SU-DHL-6 (cell line): Measurements from ENCODE around the gene UPF2.
A peak's percentile ranks its signal among the peaks of the same experiment; 100 is the strongest.

Experiments
- H2AFZ ChIP-seq: fragments of 200-600 bp; sonication (generic); 2 replicates; pipeline ENCODE4 v1.6.1; 2014; ENCODE audit warnings: low read depth, mild to moderate bottlenecking, moderate library complexity, mixed read lengths, antibody characterized with exemption, low read length; ENCODE audit not compliant: severe bottlenecking
- H3F3A ChIP-seq: fragments of 200-600 bp; shearing (Covaris generic); 2 replicates; pipeline ENCODE4 v1.6.0; 2016; ENCODE audit warnings: antibody characterized with exemption, mild to moderate bottlenecking; ENCODE audit not compliant: insufficient read depth
- H3K27ac ChIP-seq: fragments of 200-600 bp; sonication (generic); 2 replicates; pipeline ENCODE4 v1.5.1; 2016; ENCODE audit warnings: low read depth, mild to moderate bottlenecking, low read length, moderate library complexity, mixed read lengths
- H3K27me3 ChIP-seq: fragments of 200-600 bp; sonication (generic), shearing (Covaris generic); 2 replicates; pipeline ENCODE4 v1.6.0; 2014; ENCODE audit warnings: mild to moderate bottlenecking, low read length
- H3K36me3 ChIP-seq: fragments of 200-600 bp; sonication (generic); 2 replicates; pipeline ENCODE4 v1.6.1; 2014; ENCODE audit warnings: mild to moderate bottlenecking, low read length, mixed read lengths
- H3K4me2 ChIP-seq: fragments of 300-600, 200-600 bp; shearing (Covaris generic), sonication (generic); 2 replicates; pipeline ENCODE4 v1.6.0; 2014; ENCODE audit warnings: low read length, low read depth, mild to moderate bottlenecking; ENCODE audit not compliant: poor library complexity, severe bottlenecking
- H3K4me3 ChIP-seq: fragments of 200-600 bp; sonication (generic); 2 replicates; pipeline ENCODE4 v1.5.1; 2014; ENCODE audit warnings: antibody characterized with exemption, low read length, mild to moderate bottlenecking, mixed read lengths; ENCODE audit not compliant: insufficient read depth, poor library complexity, severe bottlenecking
- H3K79me2 ChIP-seq: fragments of 200-600 bp; sonication (generic); 2 replicates; pipeline ENCODE4 v1.6.1; 2014; ENCODE audit warnings: mild to moderate bottlenecking, low read length, moderate library complexity; ENCODE audit not compliant: insufficient read depth
- H3K9ac ChIP-seq: fragments of 200-600 bp; sonication (generic); 2 replicates; pipeline ENCODE4 v1.7.0; 2014; ENCODE audit warnings: mild to moderate bottlenecking, low read length
- H3K9me2 ChIP-seq: fragments of 200-600 bp; sonication (generic); replicated peaks from 2 replicates; pipeline ENCODE4 v1.6.1; 2014; ENCODE audit warnings: low read length; ENCODE audit not compliant: insufficient read depth
- H3K9me3 ChIP-seq: fragments of 200-600 bp; sonication (generic); 2 replicates; pipeline ENCODE4 v1.6.1; 2014; ENCODE audit warnings: low read length, mixed read lengths; ENCODE audit not compliant: insufficient read depth
- H4K20me1 ChIP-seq: fragments of 200-600 bp; sonication (generic); 2 replicates; pipeline ENCODE4 v1.6.1; 2014; ENCODE audit warnings: low read depth, mild to moderate bottlenecking, antibody characterized with exemption, low read length, moderate library complexity, mixed read lengths
- EZH2phosphoT487 ChIP-seq: fragments of 200-600 bp; sonication (generic), shearing (Covaris generic); conservative IDR thresholded peaks from 2 replicates; pipeline ENCODE4 v1.6.1; 2018; ENCODE audit warnings: mild to moderate bottlenecking, antibody characterized with exemption, low read length, moderate library complexity, mixed read lengths
- TF ChIP-seq, protein P1 (sequence below): fragments of 200-600 bp; sonication (generic); IDR thresholded peaks from one replicate; pipeline ENCODE4 v1.5.1; 2017; ENCODE audit warnings: antibody characterized with exemption, mild to moderate bottlenecking, low read length, moderate library complexity; ENCODE audit not compliant: insufficient read depth, poor library complexity, severe bottlenecking

The UPF2 gene

DNA sequence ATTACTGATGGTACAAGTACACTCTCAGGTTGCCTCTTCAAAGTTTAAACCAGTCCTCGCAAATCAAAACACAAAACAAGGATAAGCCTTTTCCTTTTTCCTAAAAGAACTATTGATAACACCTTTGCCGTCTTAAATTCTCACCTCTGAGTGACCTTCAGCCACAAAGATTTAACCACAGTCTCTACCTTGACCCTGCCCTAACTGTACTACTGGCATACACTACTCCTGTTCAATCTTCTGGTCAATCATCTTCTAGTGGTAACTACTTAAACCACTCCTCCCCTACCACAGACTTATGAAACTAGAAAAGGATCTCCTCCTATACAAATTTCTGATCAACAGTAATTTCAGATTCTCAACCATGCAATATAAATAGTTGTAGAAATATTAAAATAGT is 15.1 kb downstream of the UPF2 start:
- Histone ChIP-seq H3K4me3 (no peak overlapping the region), H3K36me3 (peaks cover 33% of the 10 kb centered on the region), H3K9me3 (no peaks in the 10 kb centered on the region), H3K27ac (no peak overlapping the region), H2AFZ (no peak overlapping the region), H3K79me2 (peaks cover 87% of the 10 kb centered on the region), H3K9ac (no peak overlapping the region), H3K27me3 (no peaks in the 10 kb centered on the region), H3F3A (peaks cover 5% of the 10 kb centered on the region), H3K4me2 (no peak overlapping the region), H4K20me1 (0 out of 2 replicates have a peak, but pooled peaks cover 11% of the 10 kb centered on the region), H3K9me2 (no peaks in the 10 kb centered on the region)
- TF ChIP-seq EZH2phosphoT487, result no peak
- TF ChIP-seq, protein P1, sequence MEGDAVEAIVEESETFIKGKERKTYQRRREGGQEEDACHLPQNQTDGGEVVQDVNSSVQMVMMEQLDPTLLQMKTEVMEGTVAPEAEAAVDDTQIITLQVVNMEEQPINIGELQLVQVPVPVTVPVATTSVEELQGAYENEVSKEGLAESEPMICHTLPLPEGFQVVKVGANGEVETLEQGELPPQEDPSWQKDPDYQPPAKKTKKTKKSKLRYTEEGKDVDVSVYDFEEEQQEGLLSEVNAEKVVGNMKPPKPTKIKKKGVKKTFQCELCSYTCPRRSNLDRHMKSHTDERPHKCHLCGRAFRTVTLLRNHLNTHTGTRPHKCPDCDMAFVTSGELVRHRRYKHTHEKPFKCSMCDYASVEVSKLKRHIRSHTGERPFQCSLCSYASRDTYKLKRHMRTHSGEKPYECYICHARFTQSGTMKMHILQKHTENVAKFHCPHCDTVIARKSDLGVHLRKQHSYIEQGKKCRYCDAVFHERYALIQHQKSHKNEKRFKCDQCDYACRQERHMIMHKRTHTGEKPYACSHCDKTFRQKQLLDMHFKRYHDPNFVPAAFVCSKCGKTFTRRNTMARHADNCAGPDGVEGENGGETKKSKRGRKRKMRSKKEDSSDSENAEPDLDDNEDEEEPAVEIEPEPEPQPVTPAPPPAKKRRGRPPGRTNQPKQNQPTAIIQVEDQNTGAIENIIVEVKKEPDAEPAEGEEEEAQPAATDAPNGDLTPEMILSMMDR, result no peak

DNA sequence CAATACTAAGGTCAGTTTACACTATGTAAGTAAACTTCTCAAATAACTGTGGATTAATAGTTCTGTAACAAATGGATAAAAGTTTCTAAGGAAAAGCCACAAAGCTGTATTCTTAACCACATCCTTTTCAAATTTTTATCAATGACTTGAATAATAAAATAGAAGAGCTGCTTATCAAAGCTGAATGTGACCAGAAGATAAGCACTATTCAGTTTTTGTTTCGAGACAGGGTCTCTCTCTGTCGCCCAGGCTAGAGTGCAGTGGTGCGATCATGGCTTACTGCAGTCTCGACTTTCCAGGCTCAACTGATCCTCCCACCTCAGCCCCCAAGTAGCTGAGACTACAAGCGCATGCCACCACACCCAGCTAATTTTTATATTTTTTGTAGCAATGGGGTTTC is 17.0 kb downstream of the UPF2 start:
- Histone ChIP-seq H3K9me3 (no peaks in the 10 kb centered on the region), H3K9ac (no peak overlapping the region), H3K27me3 (no peaks in the 10 kb centered on the region), H3K27ac (no peak overlapping the region), H2AFZ (no peak overlapping the region), H4K20me1 (0 out of 2 replicates have a peak, but pooled peaks cover 11% of the 10 kb centered on the region), H3K79me2 (peaks cover 94% of the 10 kb centered on the region), H3K9me2 (no peaks in the 10 kb centered on the region), H3K4me2 (no peak overlapping the region), H3F3A (peaks cover 13% of the 10 kb centered on the region), H3K36me3 (peaks cover 25% of the 10 kb centered on the region), H3K4me3 (no peak overlapping the region)
- TF ChIP-seq, protein P1, result no peak

DNA sequence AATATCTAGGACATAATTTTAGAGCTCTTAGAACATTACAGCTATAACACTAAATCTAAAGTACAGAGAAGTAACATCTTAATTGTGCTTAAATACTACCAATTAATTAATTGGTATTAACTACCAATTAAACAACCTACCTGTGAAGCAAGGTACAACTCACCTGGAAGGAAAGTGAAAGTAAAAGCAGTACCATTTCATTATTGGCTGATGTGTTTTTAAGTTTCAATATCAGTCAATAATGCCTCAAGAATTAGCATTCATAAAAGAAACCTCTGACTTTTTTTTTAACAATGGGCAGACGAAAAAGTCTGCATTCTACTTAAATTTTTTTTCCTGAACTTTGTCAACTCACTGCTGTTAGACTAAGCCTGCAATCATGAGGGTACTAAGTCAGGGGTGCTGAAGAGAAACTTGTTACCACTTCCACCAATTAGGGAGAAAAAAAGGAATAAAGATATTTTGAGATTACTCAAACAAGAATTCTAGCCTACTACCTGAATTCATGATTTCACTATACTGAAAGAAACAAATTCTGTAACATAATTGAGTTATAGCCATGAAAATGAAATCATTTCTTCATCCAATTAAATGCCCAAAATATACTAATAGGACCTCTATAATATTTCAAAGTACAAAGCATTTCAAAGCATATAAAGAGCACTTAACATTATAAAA is 19.9 kb downstream of the UPF2 start:
- Histone ChIP-seq H3K9me3 (no peaks in the 10 kb centered on the region), H3K9me2 (no peaks in the 10 kb centered on the region), H3K4me2 (peak overlapping the region; percentile 54), H3K4me3 (no peak overlapping the region), H4K20me1 (0 out of 2 replicates have a peak, but pooled peaks cover 4% of the 10 kb centered on the region), H3F3A (peaks cover 14% of the 10 kb centered on the region), H3K27ac (peak overlapping the region; percentile 79), H2AFZ (no peak overlapping the region), H3K9ac (no peak overlapping the region), H3K36me3 (peaks cover 9% of the 10 kb centered on the region), H3K27me3 (no peaks in the 10 kb centered on the region), H3K79me2 (peaks cover 95% of the 10 kb centered on the region)
- TF ChIP-seq EZH2phosphoT487, result no peak
- TF ChIP-seq, protein P1, result no peak
